ENCODE measurements around the gene SIAH1.

DNA sequence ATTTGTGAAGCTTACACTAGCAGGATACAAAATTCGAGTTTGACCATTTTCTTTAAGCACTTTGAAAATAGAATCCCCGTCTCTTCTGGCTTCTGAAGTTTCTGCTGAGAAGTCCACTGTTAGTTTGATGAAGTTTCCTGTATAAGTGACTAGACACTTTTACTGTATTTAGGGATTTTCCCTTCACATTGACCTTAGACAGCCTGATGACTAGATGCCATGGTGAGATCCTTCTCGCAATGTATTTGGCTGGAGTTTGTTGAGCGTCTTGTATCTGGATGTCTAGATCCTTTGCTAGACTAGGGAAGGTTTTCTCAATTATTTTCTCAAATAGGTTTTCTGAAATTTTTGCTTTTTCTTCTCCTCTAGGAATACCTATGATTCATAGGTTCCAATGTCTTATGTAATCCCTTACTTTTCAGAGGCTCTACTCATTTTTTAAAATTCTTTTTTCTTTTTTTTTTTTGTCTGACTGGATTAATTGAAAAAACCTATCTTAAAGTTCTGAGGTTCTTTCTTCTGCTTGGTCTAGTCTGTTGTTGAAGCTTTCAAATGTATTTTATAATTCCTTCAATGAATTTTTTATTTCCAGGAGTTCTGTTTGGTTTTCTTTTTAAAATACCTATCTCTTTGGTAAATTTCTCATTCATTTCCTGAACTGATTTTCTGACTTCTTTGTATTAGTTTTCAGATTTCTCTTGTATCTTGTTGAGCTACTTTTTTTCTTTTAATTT, 74.1 kb downstream of the SIAH1 start:
- TF ChIP-seq, protein P1, sequence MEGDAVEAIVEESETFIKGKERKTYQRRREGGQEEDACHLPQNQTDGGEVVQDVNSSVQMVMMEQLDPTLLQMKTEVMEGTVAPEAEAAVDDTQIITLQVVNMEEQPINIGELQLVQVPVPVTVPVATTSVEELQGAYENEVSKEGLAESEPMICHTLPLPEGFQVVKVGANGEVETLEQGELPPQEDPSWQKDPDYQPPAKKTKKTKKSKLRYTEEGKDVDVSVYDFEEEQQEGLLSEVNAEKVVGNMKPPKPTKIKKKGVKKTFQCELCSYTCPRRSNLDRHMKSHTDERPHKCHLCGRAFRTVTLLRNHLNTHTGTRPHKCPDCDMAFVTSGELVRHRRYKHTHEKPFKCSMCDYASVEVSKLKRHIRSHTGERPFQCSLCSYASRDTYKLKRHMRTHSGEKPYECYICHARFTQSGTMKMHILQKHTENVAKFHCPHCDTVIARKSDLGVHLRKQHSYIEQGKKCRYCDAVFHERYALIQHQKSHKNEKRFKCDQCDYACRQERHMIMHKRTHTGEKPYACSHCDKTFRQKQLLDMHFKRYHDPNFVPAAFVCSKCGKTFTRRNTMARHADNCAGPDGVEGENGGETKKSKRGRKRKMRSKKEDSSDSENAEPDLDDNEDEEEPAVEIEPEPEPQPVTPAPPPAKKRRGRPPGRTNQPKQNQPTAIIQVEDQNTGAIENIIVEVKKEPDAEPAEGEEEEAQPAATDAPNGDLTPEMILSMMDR (IDR thresholded peaks at IDR 0.05), result no peak
- no peak for TF ChIP-seq POLR2A (IDR thresholded peaks at IDR 0.05)
